ENCODE measurements around the gene USP3.

Gene USP3

GRCh38 chr15:63499175-63499549, 5.2 kb upstream of the USP3 start:
- no peak for DNase-seq

DNA sequence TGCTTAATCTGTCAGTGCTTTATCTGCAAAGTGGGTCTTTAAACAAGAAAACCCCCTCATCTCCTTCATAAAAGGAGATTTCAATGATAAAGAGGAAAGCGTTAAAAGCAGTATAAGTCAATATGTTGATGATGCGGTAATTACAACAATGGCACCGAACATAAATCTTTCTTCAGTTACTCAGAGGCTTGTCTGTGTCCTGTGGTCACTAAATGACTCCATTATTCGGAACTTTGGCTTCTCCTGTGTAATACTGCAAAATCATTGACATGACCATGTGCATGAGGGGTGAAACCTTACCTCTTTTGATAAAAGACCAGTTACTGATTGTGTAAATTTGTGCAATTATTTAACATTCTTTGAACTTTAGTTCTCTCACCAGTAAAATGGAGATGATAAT, 4.8 kb upstream of the USP3 start:
- no peak for DNase-seq

DNA sequence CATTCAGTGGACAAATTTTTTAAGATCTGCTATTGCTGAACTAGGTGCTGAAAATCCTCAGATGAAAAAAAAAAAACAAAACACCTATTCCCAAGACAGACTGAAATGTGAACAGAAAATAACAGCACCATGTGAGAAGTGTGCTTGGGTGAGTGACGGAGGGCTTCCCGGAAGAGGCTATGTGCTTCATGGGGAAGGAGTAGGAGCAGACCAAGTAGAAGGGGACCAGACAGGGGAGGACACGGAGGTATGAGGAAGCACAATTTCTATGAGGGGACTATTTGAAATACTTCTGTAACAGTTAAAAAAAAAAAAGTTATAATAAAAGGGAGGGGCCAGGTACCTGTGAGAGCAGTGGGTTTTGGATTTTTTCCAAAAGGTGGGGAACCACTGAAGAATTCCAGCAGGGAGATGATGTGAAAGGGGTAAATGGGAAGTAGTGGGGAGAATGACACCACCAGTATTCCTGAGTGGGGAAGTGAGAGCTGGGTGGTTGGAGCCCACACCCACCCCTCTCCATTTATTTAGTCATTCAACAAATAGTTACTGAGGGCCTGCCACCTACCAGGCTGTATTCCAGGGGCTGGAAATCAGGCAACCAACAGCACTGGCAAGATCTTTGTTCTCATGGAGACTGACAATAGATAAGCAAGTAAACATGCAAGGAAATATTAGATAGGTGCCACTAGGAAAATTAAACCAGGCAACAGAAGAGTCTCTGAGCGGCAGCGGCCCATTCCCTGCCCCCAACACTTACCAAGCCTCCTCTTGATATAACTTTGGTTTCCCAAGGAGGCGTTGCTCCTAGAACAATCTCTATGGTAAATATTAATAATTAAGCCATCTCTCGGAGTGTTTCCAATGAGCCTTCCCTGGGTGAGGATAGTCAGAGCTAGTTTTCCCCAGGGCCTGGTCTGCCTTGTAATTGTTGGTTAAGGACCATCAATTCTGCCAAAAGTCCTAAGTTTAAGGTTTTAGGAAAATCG, 3.8 kb upstream of the USP3 start:
- DNase-seq = no peak

GRCh38 chr15:63501256-63502089, 2.9 kb upstream of the USP3 start:
- no peak for DNase-seq

GRCh38 chr15:63502137-63502766, 2.1 kb upstream of the USP3 start:
- no peak for DNase-seq

DNA sequence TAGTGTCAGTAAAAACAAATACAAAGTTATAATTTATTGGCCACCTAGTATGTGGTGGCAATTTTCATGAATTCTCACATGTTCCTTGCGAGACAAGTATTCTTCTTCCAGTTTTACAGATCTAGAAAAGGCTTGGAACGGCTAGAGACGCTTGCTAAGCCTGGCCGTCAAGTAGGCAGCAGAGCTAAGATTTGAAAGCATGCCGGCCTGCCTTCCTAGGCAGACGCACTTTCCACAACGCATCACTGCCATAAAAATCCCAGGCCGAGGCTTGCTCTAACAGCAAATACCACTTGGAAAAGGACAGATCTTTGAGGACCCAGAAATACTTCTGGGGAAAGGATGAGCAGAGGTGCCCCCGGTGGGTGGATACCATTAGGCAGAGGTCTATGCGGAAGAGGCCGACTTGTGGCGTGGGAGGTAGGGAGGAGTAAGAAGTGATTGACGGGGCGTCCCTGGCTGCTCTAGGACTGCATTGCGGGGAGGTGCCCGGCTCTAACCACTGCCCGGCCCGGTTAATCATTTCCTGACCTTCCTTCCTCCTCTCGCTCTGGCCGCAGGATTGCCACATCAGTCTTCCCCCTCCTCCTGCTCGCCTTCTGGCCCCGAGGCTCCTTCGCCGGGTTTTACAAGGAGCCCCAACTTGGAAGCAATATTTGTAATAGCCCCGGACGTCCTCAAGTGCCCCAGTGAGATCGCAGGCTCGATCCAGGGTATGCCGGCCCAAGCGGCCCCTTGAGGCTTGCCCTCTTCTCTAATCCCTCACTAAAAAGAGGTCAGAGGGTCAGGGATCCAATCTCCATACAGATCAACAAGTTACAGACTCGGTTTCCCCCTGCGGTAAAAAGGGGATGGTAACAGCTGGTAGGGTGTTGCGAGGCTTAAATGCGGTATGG, 1.3 kb upstream of the USP3 start:
- DNase-seq = no peak

GRCh38 chr15:63503739-63504246, 600 bp upstream of the USP3 start:
- peak; percentile 64 for DNase-seq

- DNase-seq = peak; percentile 70
Measured at GRCh38 chr15:63504979-63505841, 817 bp downstream of the USP3 start.

DNA sequence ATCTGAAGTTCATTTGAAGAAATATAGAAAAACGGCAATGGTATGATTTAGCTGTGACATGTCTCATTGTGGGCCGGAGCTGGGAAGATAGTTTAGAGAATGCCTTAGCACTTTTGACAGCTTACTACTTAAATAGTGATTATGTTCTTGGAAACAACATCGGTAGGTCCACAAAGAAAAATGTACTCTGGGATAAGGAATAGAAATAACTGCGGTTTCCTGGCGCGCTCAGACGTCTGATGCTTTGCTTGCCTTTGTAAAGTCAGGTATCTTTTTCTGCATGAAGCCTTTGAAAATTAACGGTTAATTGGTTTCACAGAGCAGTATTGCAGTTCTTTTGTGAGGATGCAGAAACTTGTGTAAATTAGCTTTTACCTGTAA, 1.4 kb downstream of the USP3 start:
- no peak for DNase-seq

GRCh38 chr15:63506537-63507035, 2.2 kb downstream of the USP3 start:
- DNase-seq = peak; percentile 19

DNA sequence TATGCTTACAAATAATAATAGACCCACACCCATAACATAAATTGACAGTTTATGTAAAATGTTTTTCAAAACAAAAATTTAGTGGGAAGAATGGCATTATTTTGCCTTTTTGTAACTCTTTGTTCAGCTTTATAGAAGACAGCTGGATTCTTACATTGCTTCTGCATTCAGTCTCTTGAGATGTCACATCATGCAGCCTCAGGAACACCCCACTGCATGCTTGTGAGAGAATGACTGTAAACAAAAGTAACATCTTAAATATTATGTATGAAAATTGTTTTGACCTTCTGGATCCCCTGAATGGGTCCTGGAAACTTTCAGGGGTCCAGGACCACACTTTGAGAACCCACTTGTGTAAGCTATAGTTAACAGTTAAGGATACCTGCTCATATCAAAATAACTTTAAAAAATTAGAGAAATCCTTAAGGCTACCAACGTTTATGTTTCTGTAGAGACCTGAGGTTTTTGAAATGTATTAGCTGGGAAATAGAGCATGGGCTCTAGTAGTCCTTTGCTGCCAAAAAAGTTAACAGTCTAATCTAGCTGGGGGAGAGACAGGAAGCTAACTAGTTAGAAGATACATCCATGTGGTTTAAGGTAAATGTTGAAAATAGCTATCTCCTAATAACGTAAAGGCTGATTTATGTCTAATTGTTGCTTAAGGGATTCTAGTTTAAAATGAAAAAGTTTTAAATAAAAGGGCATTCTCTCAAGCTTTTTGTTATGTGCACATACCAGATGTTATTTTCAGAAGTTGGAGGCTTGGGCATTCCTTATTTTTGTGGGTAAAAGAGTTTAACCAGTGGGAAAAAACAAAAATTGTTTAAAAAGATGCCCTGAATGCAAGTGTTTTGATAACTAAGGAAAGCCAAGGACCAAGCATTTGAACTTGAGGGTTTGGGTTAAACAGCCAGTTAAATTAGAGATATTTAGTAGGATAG, 3.8 kb downstream of the USP3 start:
- DNase-seq = no peak

DNA sequence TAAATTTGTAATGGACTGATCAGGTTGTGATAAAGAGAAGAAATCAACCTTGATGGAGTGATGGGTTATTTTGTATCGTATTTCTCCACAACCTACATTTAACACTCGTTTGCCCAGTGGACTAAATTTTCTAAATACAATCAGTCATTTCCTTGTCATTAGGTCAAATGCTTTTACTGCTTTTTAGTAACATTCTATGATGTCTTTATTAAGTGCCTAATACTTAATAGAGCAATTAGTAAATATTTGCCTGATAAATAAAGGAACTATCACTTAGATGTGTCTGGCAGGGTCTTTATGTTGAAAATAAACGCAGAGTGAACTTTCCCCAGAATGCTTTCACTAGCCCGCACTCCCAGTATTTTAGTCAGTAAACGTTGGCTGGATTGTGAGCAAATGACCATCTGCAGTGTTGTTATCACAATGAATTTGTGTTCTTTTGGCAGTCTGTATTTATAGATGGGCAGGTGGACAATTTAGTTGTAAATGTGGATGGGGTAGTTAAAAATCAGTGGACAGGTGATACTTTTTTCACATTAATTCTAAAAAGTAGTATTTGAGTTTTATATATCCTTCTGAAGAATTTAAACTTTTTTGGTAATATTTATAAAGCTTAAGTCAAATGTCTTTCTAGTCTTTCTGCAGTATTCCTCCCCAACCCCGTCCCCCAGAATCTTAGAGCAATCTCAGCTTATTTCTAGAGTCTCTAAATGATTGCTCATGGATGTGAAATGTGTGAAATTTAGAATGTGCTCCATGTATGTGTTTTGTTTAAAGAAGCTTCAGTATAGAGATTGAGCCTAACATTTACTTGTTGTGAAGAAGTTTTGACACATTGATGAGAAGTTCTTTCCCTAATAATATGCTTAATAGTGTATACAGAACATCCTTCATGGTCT, 4.9 kb downstream of the USP3 start:
- DNase-seq = no peak

DNA sequence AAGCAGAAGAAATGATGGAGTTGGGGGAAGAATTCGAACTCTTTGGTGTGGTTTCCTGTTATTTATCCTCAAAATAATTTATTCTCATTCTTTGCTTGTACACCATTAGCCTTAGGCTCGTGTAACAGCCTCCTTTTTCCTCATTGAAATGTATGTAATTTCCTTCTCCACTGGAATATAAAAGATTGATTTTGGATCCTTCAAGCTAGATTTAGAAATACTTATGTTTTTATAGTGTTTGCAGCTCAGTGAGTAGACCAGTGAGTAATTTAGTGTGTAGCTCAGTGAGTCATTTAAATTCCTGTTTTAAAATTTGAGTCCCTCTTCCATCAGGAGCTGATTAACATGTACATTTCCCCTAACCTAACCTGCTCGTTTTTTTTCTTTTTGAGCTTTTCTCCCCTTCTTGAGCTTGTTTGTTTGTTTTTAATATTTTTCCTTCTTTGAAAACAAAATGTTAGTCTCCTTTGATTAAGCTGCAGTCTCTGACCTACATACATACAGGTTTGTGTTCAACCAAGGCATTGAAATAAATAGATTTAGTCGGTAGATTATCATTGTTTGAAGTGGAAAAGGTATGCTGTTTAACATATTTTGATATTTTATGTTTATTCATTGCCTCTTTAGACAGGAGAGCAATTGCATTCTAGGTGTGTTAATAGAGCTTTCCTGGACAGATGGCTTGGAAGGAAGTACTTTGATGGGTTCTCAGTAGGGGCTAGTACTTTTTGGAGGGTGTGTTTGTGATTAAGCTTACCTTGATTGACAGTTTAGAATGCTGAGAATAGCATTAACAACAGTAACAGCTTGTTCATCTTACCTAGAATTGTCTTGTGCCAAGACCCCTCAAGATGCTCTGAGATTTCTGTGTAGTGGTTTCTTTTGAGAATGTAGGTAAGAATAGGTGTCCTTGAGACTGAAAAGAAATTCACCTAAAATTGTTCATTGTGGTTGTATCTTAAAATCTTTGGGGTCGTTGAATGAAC, 5.9 kb downstream of the USP3 start:
- DNase-seq = no peak

DNA sequence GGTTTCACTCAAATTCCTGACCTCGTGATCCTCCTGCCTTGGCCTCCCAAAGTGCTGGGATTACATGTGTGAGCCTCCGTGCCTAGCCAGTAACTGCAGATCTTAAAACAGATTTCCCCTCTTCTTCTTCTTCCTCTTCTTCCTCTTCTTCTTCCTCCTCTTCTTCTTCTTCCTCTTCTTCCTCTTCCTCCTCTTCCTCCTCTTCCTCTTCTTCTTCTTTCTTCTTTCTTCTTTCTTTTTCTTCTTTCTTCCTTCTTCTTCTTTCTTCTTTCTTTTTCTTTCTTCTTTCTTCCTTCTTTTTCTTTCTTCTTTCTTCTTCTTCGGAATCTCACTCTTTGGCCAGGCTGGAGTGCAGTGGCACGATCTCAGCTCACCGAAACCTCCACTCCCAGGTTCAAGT, 7.8 kb downstream of the USP3 start:
- DNase-seq = no peak

DNA sequence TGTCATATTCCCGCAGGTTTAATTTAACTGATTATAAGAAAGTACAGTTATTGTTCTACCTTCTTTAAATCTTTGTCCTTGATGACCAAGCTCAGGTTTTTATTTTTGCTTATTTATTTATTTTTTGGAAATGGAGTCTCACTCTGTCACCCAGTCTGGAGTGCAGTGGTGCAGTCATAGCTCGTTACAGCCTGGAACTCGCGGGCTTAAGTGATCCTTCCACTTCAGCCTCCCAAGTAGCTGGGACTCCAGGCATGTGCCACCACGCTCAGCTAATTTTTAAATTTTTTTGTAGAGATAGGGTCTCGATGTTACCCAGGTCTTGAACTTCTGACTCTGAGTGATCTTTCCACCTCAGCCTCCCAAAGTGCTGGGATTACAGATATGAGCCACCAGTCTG, 8.9 kb downstream of the USP3 start:
- DNase-seq = no peak

DNA sequence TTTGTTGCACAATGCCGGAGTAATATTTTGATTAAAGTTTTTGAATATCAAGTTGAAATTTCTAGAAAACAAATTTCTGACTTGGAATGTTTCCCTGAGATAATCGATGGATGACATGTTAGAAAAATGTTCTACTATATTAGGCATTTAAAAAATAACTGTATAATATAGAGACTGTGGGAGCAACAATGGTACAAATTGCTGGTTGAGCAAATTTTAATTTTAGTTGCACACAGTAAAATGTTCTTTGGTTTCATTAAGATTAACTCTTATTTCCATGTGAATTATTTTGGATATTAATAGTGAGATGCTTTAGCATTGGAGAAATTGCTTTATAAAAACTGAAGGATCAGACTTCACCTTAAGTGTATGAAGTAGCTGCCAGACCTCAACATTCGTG, 9.3 kb downstream of the USP3 start:
- no peak for DNase-seq

- no peak for DNase-seq
Measured at GRCh38 chr15:63514531-63514943, 10.1 kb downstream of the USP3 start.

Data from NCI-H1105 treated with DMSO at 0.1 percent for 48 hours (cell line).